NCI-H1105 treated with DMSO at 0.1 percent for 48 hours (cell line): ENCODE measurements around the gene TACR1.
"Not testable (repeated sequence)": the region's sequence is repeated elsewhere in the genome, so short reads cannot be mapped to it uniquely, and the experiment has no call there.

Experiments
- DNase-seq: peaks from one replicate; lab custom pipeline; 2025; lab: John Stamatoyannopoulos, UW

TACR1 gene

DNA sequence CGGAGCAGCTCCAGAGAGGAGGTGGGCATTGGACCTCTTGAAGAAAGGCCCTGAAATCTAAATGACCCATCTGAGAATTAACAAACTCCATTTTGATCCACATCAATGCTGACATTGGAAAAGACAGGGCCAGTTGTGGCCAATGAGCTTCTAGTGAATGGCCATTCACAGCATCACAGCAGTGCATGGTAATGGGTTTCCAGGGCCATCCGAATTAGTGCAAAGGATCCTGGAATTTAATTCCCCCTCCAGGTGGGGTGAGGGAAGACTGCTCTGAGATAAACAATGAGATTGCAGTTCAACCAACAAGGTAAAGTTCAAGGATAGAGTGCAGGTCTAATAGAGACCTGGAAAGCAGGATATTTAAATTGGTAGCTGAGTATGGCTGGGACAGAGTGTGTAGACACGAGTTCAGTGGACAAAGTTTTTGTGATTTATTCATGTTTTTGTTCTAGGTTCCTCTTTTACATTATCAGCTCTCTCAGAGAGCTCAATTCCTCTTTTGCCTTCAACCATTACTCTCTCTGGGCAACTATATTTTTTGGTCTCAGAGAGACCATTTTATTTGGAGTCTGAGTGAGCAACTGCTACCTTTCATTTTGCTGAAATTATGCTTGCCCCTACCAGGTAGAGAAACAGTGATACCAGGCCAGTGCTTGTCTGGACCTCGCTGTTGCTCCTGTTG is 5.0 kb downstream of the TACR1 start:
- no peak for DNase-seq

DNA sequence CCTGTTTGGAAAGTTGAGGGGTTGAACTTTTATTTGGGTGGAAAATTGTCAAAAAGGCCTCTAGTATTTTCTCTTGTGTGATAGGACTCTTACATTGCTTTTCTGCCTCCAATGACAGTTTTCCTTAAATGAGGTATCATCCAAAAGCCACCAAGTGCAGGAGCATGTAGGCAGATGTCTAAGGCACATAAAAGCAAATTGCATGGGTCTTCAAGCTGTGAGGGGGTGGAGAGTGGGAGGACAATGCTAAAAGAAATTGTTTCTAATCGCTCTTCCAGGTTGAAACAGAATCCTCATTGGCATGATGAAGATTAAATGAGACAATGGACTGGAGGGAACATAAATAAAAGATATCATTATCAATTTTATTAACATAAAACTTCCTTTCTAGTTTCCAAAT is 6.8 kb downstream of the TACR1 start:
- no peak for DNase-seq

DNA sequence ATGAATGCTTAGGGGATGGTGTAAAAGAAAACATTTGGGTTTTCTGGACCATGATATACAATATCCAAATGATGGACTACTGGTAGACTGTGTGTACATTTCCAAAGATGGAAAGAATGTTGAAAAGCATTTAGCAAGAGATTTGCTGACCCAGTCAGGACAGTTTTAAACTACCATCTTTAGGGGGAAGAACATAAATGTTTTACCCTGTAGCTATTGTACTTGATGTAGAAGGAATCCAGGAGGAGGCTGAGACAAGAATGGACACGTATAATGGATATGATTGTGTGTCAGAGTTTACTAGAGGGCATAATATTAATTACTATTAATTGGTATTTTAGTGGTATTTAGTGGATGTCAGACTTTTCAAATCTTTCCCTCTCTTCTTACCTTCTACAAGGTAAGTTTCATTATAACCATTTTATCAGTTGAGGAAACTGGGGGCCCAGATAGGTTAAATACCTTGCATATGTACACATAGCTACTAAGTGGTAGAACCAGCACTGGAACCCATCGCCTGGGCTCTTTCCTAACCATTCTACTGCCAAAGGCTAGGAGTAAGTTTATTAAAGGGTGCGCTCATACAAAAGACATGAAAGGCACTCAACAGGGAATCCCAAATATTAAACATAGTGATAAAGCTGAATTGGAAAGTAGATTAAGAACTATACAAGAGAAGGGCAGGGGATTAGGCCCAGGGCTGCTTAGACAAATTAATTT is 8.9 kb downstream of the TACR1 start:
- no peak for DNase-seq

- peak; percentile 36 for DNase-seq
Measured at GRCh38 chr2:75186821-75187220, 12.5 kb downstream of the TACR1 start.

- DNase-seq = no peak
Measured at GRCh38 chr2:75182606-75183005, 16.7 kb downstream of the TACR1 start.

DNA sequence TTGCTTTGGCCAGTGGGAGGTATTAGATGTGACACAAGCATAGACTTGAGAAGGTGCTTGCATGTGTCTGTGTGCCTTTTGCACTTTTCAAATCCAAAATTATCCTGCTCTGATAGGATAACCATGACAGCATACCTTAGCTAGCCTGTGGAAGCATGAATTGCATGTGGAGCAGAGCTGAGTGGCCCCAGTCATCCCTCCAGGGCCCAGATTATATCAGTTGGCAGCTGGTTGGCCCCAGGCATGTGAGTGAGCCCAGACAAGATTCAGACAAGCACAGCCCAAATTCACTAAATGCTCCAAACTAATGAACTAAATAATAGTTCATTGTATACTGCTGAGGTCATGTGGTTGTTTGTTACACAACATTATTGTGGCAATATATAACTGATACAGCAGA is 18.8 kb downstream of the TACR1 start:
- no peak for DNase-seq

DNA sequence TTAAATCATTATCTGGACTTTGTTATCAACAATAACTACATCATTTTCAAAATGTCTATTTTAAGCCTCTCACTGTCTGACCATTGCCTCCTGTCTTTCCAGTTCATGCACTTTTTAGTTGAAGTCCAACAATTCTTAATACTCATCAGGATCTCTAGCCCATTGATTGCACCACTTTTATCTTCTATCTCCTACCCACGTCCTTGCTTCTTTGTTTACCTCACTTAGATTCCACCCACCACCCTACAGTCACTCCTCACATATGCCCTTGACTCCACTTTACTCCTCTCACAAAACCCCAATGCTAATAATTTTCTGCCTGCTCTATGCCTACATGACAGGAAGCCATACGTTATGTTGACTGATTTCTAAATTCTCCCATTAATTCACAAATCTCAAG is 21.9 kb downstream of the TACR1 start:
- no peak for DNase-seq

DNA sequence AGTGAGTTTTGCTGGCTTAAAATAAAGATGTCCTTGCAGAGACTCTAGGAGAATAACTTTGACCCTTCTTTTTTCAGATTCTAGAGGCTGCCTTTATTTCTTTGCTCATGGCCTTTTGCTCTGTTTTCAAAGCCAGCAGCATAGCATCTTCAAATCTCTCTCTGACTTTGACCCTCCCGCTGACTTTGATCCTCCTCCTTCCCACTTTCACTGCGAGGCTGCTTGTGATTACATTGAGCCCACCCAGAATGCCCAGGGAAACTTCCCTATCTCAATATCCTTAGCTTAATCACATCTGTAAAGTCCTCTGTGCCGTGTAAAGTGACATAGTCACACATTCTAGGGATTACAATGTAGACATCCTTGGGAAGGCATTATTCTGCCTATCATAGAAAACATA is 23.9 kb downstream of the TACR1 start:
- no peak for DNase-seq

DNA sequence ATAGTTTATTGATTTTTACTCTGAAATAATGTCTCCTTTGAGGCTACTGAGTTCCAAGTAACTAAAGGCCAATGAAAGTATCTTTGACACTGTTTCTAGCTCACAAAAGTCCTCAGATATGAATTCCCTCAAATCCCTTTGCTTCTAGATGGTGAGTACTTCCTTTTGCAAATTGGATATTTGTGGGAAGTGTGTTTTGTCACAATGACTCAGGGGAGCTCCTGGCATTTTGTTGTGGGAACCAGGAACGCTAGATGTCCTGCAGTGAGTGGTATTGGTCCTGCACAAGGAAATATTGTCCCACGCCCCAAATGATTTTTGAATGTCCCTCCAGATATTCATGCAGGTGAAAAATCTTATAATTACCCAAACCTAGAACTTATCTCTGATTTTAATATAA is 24.3 kb downstream of the TACR1 start:
- no peak for DNase-seq

- no peak for DNase-seq
Measured at GRCh38 chr2:75174519-75174918, 24.8 kb downstream of the TACR1 start.

- DNase-seq = no peak
Measured at GRCh38 chr2:75173740-75174139, 25.6 kb downstream of the TACR1 start.

DNA sequence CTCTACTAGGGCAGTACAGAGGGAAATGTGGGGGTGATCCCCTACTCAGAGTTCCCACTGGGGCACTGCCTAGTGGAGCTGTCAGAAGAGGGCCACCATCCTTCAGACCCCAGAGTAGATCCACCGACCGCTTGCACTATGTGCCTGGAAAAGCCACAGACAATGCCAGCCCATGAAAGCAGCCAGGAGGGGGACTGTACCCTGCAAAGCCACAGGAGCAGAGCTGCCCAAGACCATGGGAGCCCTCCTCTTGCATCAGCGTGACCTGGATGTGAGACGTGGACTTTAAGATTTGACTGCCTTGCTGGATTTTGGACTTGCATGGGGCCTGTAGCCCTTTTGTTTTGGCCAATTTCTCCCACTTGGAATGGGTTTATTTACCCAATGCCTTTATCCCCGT is 27.9 kb downstream of the TACR1 start:
- not testable (repeated sequence) for DNase-seq

GRCh38 chr2:75170889-75171288 is 28.4 kb downstream of the TACR1 start:
- no peak for DNase-seq

- no peak for DNase-seq
Measured at GRCh38 chr2:75168186-75168585, 31.1 kb downstream of the TACR1 start.

DNA sequence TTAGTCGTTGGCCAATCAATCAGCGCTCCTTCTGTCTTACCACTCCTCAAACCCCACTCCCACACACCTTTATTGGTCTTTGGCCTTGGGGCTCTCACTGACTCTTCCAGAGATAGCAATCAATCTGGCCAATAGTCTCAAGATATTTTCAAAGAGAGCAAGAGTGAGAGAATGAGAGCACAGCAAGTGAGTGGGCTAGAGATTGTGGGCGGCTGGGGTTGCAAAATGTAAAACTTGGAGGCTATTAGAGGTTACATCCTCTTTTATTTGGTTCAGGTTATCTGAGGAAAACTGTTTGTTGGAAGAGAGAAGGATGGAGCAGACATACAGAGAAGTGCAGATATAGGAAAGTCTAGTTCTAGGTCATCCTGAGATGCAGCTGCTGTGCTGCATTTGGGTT is 32.8 kb downstream of the TACR1 start:
- DNase-seq = no peak

DNA sequence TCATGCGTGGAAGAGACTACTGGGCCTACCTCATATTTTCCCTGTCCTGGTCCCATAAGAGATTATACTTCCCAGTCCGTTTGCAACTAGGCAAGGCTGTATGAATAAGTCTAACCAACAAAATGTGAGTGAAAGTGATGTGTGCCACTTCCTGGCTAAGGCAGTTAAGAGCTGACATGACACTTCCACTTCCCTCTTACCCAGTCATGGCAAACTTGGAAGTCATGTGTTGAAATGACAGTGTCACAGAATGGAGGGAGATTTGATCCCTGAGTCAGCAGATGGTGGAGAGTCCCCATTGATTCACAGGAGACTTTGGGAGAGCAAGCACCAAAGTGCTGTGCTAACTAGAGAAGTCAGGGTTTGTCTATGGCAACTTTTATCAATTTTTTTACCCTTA is 36.4 kb downstream of the TACR1 start:
- no peak for DNase-seq

DNA sequence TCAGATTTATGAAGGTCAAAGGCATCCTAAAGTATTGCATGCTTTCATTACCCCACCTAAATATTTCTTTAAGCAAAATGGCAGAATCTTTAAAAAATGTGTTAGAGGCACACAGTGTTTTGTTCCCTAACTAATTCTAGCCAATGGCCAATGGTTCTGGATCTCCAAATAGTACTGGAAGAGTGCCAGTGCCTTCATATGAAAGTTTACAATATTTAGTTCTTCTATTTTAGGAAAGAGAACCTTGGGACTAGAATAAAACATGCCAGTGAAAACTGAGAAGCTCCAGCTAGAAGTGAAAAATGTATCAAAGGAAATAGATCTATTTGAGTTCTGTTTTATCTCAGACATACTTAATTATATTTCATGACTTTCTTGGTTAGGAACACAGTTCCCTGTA is 37.1 kb downstream of the TACR1 start:
- no peak for DNase-seq

GRCh38 chr2:75157435-75157834 is 41.9 kb downstream of the TACR1 start:
- DNase-seq = peak; percentile 15

- DNase-seq = no peak
Measured at GRCh38 chr2:75155115-75155514, 44.2 kb downstream of the TACR1 start.

GRCh38 chr2:75153221-75153620 is 46.1 kb downstream of the TACR1 start:
- DNase-seq = no peak

GRCh38 chr2:75152243-75152642 is 47.1 kb downstream of the TACR1 start:
- not testable (repeated sequence) for DNase-seq

- not testable (repeated sequence) for DNase-seq
Measured at GRCh38 chr2:75147884-75148283, 51.4 kb downstream of the TACR1 start.

GRCh38 chr2:75146606-75147332 is 52.6 kb downstream of the TACR1 start:
- no peak for DNase-seq
